Loucy (cell line): ENCODE measurements around the gene PARP12.
A peak's percentile ranks its signal among the peaks of the same experiment; 100 is the strongest.

Source experiments
- H2AFZ ChIP-seq: fragments of 200-600 bp; sonication (generic); 2 replicates; pipeline ENCODE4 v1.6.0; 2016; ENCODE audit warnings: antibody characterized with exemption, mild to moderate bottlenecking, low read length, moderate library complexity
- H3F3A ChIP-seq: fragments of 200-600 bp; 2 replicates; pipeline ENCODE4 v1.6.0; 2016; ENCODE audit warnings: antibody characterized with exemption, low read depth, mild to moderate bottlenecking
- H3K27me3 ChIP-seq: fragments of 200-600 bp; sonication (generic); 2 replicates; pipeline ENCODE4 v1.6.1; 2014; ENCODE audit warnings: low read length, mild to moderate bottlenecking; ENCODE audit not compliant: insufficient read depth, poor library complexity, severe bottlenecking
- H3K36me3 ChIP-seq: fragments of 200-600 bp; sonication (generic); 2 replicates; pipeline ENCODE4 v1.6.1; 2016; ENCODE audit warnings: low read length; ENCODE audit not compliant: insufficient read depth
- H3K4me1 ChIP-seq: fragments of 200-600 bp; sonication (generic); 2 replicates; pipeline ENCODE4 v1.5.1; 2014; ENCODE audit warnings: low read length, mild to moderate bottlenecking; ENCODE audit not compliant: insufficient read depth, poor library complexity, severe bottlenecking
- H3K4me2 ChIP-seq: fragments of 200-600 bp; sonication (generic); 2 replicates; pipeline ENCODE4 v1.6.0; 2014; ENCODE audit warnings: antibody characterized with exemption, low read length, low read depth, mild to moderate bottlenecking; ENCODE audit not compliant: poor library complexity, severe bottlenecking
- H3K4me3 ChIP-seq: fragments of 200-600 bp; sonication (generic); 2 replicates; pipeline ENCODE4 v1.5.1; 2014; ENCODE audit warnings: low read length, mild to moderate bottlenecking, mixed read lengths; ENCODE audit not compliant: poor library complexity, severe bottlenecking
- H3K79me2 ChIP-seq: fragments of 200-600 bp; sonication (generic); 2 replicates; pipeline ENCODE4 v1.6.1; 2014; ENCODE audit warnings: low read length; ENCODE audit not compliant: insufficient read depth
- H3K9ac ChIP-seq: fragments of 200-600 bp; sonication (generic); 2 replicates; pipeline ENCODE4 v1.6.0; 2014; ENCODE audit warnings: mild to moderate bottlenecking, low read depth, low read length, moderate library complexity; ENCODE audit not compliant: poor library complexity, severe bottlenecking
- H3K9me2 ChIP-seq: fragments of 200-600 bp; sonication (generic); replicated peaks from 2 replicates; pipeline ENCODE4 v1.6.1; 2016; ENCODE audit warnings: low read depth, low read length, mixed read lengths
- H3K9me3 ChIP-seq: fragments of 200-600 bp; sonication (generic); 2 replicates; pipeline ENCODE4 v1.6.1; 2014; ENCODE audit warnings: mild to moderate bottlenecking, antibody characterized with exemption, low read length, low read depth; ENCODE audit not compliant: insufficient read depth
- H4K20me1 ChIP-seq: fragments of 200-600 bp; sonication (generic); 2 replicates; pipeline ENCODE4 v1.6.0; 2014; ENCODE audit warnings: antibody characterized with exemption, low read length, mild to moderate bottlenecking; ENCODE audit not compliant: insufficient read depth, poor library complexity, severe bottlenecking
- EZH2phosphoT487 ChIP-seq: fragments of 200-600 bp; IDR thresholded peaks from 2 replicates; pipeline ENCODE4 v1.6.1; 2018; ENCODE audit warnings: antibody characterized with exemption, mild to moderate bottlenecking, moderate library complexity, borderline replicate concordance
- TF ChIP-seq, protein P1 (sequence below): fragments of 200-600 bp; sonication (generic); conservative IDR thresholded peaks from 2 replicates; pipeline ENCODE4 v1.5.1; 2014; ENCODE audit warnings: mild to moderate bottlenecking, antibody characterized with exemption, low read length

Gene PARP12

DNA sequence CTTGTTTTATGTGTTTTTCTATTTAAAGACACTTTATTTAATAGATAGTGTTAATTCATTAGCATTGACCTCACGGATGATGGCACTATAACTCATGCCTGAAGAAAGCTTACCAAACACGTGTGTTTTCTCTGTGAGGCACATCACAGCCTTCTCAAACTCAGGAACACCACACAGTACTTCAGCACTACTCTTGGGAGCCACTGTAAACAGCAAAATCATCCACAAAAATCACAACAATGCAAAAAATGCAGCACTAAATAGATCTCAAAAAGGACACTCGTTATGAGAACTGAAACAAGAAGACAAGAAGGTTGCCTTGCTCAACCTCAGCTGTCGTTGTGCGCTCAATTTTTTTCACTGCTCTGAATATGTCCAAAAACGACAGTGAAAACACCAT is 12.0 kb upstream of the PARP12 start:
- H3K36me3 ChIP-seq = no peaks in the 10 kb centered on the region
- H2AFZ ChIP-seq = no peak overlapping the region
- no peak overlapping the region for H3K4me3 ChIP-seq
- H3K79me2 ChIP-seq = no peaks in the 10 kb centered on the region
- no peak overlapping the region for H3K4me2 ChIP-seq
- no peak for TF ChIP-seq EZH2phosphoT487
- TF ChIP-seq, protein P1, sequence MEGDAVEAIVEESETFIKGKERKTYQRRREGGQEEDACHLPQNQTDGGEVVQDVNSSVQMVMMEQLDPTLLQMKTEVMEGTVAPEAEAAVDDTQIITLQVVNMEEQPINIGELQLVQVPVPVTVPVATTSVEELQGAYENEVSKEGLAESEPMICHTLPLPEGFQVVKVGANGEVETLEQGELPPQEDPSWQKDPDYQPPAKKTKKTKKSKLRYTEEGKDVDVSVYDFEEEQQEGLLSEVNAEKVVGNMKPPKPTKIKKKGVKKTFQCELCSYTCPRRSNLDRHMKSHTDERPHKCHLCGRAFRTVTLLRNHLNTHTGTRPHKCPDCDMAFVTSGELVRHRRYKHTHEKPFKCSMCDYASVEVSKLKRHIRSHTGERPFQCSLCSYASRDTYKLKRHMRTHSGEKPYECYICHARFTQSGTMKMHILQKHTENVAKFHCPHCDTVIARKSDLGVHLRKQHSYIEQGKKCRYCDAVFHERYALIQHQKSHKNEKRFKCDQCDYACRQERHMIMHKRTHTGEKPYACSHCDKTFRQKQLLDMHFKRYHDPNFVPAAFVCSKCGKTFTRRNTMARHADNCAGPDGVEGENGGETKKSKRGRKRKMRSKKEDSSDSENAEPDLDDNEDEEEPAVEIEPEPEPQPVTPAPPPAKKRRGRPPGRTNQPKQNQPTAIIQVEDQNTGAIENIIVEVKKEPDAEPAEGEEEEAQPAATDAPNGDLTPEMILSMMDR = no peak
- H3K9me2 ChIP-seq = no peaks in the 10 kb centered on the region
- H3K4me1 ChIP-seq = peaks cover 7% of the 10 kb centered on the region
- no peak overlapping the region for H3K9ac ChIP-seq
- H3K27me3 ChIP-seq = no peaks in the 10 kb centered on the region
- no peaks in the 10 kb centered on the region for H3F3A ChIP-seq
- no peaks in the 10 kb centered on the region for H3K9me3 ChIP-seq
- H4K20me1 ChIP-seq = no peaks in the 10 kb centered on the region

DNA sequence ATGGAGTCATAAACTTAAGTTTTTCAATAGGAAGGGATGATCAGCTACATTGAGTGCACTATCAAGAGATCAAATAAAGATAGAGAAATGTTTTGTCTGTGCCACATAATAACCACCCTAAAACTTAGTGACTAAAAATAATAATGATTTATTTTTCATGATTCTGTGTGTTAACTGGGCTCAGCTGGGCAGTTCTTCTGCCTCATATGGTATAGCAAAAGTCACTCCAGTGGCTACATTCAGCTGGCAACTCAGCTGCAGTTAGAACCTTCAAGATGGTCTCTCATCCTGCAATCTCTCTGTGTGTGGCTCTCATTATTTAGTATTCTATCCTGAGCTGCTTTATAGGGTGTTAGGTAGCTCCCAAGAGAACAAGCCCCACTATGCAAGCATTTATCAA is 7.8 kb upstream of the PARP12 start:
- TF ChIP-seq, protein P1 = no peak
- TF ChIP-seq EZH2phosphoT487 = no peak

DNA sequence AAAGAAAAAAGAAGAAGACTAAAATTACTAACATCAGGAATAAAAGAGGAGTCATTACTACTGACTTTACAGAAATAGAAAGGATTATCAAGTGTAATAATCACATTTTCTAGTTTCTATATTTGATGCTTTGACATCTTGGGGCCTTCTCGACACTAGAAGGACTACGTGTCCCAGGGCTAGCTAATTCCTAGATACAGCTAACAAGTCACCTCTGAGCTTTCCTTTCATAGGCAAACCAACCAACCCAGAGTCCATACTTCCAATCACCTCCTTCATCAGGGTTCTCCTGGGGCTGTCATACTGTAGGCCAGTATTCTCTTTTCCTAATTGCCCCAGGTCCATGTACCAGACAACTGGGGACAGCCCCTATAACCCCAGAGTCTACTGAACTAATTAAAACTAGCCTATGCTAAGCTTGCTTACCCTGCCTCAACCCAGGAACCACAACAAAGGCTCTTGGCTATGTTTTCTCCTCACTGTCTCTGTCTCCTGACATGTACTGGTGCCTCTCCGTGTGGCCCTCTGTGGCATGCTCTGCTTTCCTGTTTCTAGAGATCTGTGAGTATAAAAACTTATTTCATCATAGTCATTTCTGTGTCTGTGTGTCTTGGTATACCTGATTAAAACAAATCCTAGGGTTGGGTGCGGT is 6.7 kb upstream of the PARP12 start:
- H3K27me3 ChIP-seq = no peaks in the 10 kb centered on the region
- H3K9me2 ChIP-seq = no peaks in the 10 kb centered on the region
- no peak overlapping the region for H3K4me3 ChIP-seq
- H3K4me2 ChIP-seq = peak overlapping the region; percentile 33
- H3K4me1 ChIP-seq = peaks cover 13% of the 10 kb centered on the region
- TF ChIP-seq EZH2phosphoT487 = no peak
- TF ChIP-seq, protein P1 = no peak
- no peak overlapping the region for H3K9ac ChIP-seq
- H3K36me3 ChIP-seq = no peaks in the 10 kb centered on the region
- no peaks in the 10 kb centered on the region for H3K79me2 ChIP-seq
- H3K9me3 ChIP-seq = peaks cover 17% of the 10 kb centered on the region
- no peaks in the 10 kb centered on the region for H4K20me1 ChIP-seq
- H2AFZ ChIP-seq = no peak overlapping the region
- H3F3A ChIP-seq = no peaks in the 10 kb centered on the region

More for the DNA sequence above, 7.8 kb upstream of the PARP12 start:
- no peaks in the 10 kb centered on the region for H3F3A ChIP-seq
- no peaks in the 10 kb centered on the region for H3K27me3 ChIP-seq
- H2AFZ ChIP-seq = 0 out of 2 replicates have a peak overlapping the region, but pooled peaks have one; percentile 31
- no peaks in the 10 kb centered on the region for H3K9me2 ChIP-seq
- H3K36me3 ChIP-seq = no peaks in the 10 kb centered on the region
- no peaks in the 10 kb centered on the region for H4K20me1 ChIP-seq
- no peak overlapping the region for H3K9ac ChIP-seq
- peaks cover 13% of the 10 kb centered on the region for H3K4me1 ChIP-seq
- no peaks in the 10 kb centered on the region for H3K79me2 ChIP-seq
- no peak overlapping the region for H3K4me2 ChIP-seq
- no peak overlapping the region for H3K4me3 ChIP-seq
- peaks cover 17% of the 10 kb centered on the region for H3K9me3 ChIP-seq
